ENCODE results near the gene SPNS3.

Gene SPNS3

DNA sequence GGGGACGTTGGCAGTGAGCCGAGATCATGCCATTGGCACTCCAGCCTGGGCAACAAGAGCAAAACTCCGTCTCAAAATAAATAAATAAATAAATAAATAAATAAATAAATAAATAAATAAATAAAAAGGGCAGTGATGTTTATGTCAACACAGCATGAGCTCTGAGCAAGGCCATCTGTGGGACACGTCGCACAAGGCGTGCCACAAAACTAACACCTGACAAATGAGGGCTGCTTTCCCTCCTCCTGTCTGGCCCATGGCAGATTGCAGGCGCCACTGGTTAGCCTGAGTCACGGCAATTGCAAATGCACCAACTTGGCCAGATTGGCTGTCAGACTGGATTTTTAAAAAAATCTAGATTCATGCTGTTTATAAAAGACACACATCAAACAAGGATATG is 25.9 kb upstream of the SPNS3 start:
- H3K27me3 ChIP-seq (ENCODE audit: control insufficient read depth, low read length) = no peaks in the 10 kb centered on the region
- peaks cover 36% of the 10 kb centered on the region for H3K4me1 ChIP-seq (ENCODE audit: control insufficient read depth, low read length)
- no peak overlapping the region for H3K4me3 ChIP-seq (ENCODE audit: low read length)
- peaks cover 12% of the 10 kb centered on the region; the same call in 1 of the 2 replicates for H3F3A ChIP-seq (ENCODE audit: control insufficient read depth, insufficient read depth)
- no peak overlapping the region for H3K27ac ChIP-seq (ENCODE audit: low read depth, low read length)
- H3K79me2 ChIP-seq (ENCODE audit: control insufficient read depth, low read length) = no peaks in the 10 kb centered on the region; the same call in 1 of the 2 replicates
- no peaks in the 10 kb centered on the region for H3K36me3 ChIP-seq (ENCODE audit: control insufficient read depth, low read length)
- TF ChIP-seq, protein P1, sequence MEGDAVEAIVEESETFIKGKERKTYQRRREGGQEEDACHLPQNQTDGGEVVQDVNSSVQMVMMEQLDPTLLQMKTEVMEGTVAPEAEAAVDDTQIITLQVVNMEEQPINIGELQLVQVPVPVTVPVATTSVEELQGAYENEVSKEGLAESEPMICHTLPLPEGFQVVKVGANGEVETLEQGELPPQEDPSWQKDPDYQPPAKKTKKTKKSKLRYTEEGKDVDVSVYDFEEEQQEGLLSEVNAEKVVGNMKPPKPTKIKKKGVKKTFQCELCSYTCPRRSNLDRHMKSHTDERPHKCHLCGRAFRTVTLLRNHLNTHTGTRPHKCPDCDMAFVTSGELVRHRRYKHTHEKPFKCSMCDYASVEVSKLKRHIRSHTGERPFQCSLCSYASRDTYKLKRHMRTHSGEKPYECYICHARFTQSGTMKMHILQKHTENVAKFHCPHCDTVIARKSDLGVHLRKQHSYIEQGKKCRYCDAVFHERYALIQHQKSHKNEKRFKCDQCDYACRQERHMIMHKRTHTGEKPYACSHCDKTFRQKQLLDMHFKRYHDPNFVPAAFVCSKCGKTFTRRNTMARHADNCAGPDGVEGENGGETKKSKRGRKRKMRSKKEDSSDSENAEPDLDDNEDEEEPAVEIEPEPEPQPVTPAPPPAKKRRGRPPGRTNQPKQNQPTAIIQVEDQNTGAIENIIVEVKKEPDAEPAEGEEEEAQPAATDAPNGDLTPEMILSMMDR (IDR thresholded peaks at IDR 0.05; ENCODE audit: low read depth, low read length, poor library complexity, severe bottlenecking) = no peak
- TF ChIP-seq EZH2phosphoT487 (IDR thresholded peaks at IDR 0.05; ENCODE audit: borderline replicate concordance, low read length) = no peak
- no peaks in the 10 kb centered on the region for H3K9me2 ChIP-seq (replicated peaks; ENCODE audit: control insufficient read depth, low read length)
- no peak overlapping the region for H3K4me2 ChIP-seq (ENCODE audit: low read length)
- no peaks in the 10 kb centered on the region for H3K9me3 ChIP-seq (ENCODE audit: control insufficient read depth, insufficient read depth, low read length)
- H4K20me1 ChIP-seq (ENCODE audit: control insufficient read depth, insufficient read depth, low read depth, low read length) = no peaks in the 10 kb centered on the region

DNA sequence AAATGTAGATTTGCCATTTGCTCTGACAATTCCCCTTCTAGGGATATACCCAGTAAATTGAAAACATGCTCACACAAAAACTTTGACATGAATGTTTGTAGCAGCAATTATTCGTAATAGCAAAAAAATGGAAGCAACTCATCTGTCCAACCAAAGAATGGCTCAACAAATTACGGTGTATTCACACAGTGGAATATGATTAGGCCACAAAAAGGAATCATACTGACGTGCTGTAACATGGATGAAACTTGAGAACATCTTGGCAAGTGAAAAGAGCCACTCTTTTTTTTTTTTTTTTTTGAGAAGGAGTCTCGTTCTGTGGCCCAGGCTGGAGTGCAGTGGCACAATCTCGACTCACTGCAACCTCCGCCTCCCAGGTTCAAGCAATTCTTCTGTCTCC is 24.1 kb upstream of the SPNS3 start:
- TF ChIP-seq, protein P1 (IDR thresholded peaks at IDR 0.05; ENCODE audit: low read depth, low read length, poor library complexity, severe bottlenecking) = no peak
- TF ChIP-seq EZH2phosphoT487 (IDR thresholded peaks at IDR 0.05; ENCODE audit: borderline replicate concordance, low read length) = no peak
- Histone ChIP-seq H3K79me2 (ENCODE audit: control insufficient read depth, low read length) (no peaks in the 10 kb centered on the region), H3K9me3 (ENCODE audit: control insufficient read depth, insufficient read depth, low read length) (no peaks in the 10 kb centered on the region), H3K27me3 (ENCODE audit: control insufficient read depth, low read length) (no peaks in the 10 kb centered on the region), H3F3A (ENCODE audit: control insufficient read depth, insufficient read depth) (peaks cover 9% of the 10 kb centered on the region; the same call in 1 of the 2 replicates), H3K4me1 (ENCODE audit: control insufficient read depth, low read length) (peaks cover 26% of the 10 kb centered on the region), H3K9me2 (replicated peaks; ENCODE audit: control insufficient read depth, low read length) (no peaks in the 10 kb centered on the region), H3K4me2 (ENCODE audit: low read length) (no peak overlapping the region), H3K27ac (ENCODE audit: low read depth, low read length) (no peak overlapping the region), H3K36me3 (ENCODE audit: control insufficient read depth, low read length) (no peaks in the 10 kb centered on the region), H3K4me3 (ENCODE audit: low read length) (no peak overlapping the region), H4K20me1 (ENCODE audit: control insufficient read depth, insufficient read depth, low read depth, low read length) (no peaks in the 10 kb centered on the region)

DNA sequence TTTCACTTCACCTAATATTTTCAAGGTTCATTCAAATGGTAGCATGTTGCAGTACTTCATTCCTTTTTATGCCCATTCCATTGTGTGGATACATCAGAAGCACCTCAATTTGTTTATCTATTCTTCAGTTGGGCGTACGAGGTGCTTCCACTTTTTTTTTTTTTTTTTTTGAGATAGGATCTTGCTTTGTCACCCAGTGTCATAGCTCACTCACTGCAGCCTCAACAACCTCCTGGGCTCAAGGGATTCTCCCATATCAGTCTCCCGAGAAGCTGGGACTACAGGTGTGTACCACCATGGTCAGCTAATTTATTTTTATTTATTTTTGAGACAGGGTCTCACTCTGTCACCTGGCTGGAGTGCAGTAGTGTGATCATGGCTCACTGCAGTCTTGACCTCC is 22.5 kb upstream of the SPNS3 start:
- H3K27me3 ChIP-seq (ENCODE audit: control insufficient read depth, low read length) = no peaks in the 10 kb centered on the region
- TF ChIP-seq, protein P1 (IDR thresholded peaks at IDR 0.05; ENCODE audit: low read depth, low read length, poor library complexity, severe bottlenecking) = no peak
- TF ChIP-seq EZH2phosphoT487 (IDR thresholded peaks at IDR 0.05; ENCODE audit: borderline replicate concordance, low read length) = no peak
- no peaks in the 10 kb centered on the region for H3K9me2 ChIP-seq (replicated peaks; ENCODE audit: control insufficient read depth, low read length)
- H4K20me1 ChIP-seq (ENCODE audit: control insufficient read depth, insufficient read depth, low read depth, low read length) = no peaks in the 10 kb centered on the region
- peaks cover 9% of the 10 kb centered on the region; the same call in 1 of the 2 replicates for H3F3A ChIP-seq (ENCODE audit: control insufficient read depth, insufficient read depth)
- H3K36me3 ChIP-seq (ENCODE audit: control insufficient read depth, low read length) = no peaks in the 10 kb centered on the region
- no peaks in the 10 kb centered on the region for H3K9me3 ChIP-seq (ENCODE audit: control insufficient read depth, insufficient read depth, low read length)
- no peaks in the 10 kb centered on the region for H3K79me2 ChIP-seq (ENCODE audit: control insufficient read depth, low read length)
- no peak overlapping the region for H3K27ac ChIP-seq (ENCODE audit: low read depth, low read length)
- peaks cover 12% of the 10 kb centered on the region for H3K4me1 ChIP-seq (ENCODE audit: control insufficient read depth, low read length)
- no peak overlapping the region for H3K4me3 ChIP-seq (ENCODE audit: low read length)
- H3K4me2 ChIP-seq (ENCODE audit: low read length) = no peak overlapping the region

Data from DOHH2 (cell line).